ENCODE measurements around the gene GJD4.

DNA sequence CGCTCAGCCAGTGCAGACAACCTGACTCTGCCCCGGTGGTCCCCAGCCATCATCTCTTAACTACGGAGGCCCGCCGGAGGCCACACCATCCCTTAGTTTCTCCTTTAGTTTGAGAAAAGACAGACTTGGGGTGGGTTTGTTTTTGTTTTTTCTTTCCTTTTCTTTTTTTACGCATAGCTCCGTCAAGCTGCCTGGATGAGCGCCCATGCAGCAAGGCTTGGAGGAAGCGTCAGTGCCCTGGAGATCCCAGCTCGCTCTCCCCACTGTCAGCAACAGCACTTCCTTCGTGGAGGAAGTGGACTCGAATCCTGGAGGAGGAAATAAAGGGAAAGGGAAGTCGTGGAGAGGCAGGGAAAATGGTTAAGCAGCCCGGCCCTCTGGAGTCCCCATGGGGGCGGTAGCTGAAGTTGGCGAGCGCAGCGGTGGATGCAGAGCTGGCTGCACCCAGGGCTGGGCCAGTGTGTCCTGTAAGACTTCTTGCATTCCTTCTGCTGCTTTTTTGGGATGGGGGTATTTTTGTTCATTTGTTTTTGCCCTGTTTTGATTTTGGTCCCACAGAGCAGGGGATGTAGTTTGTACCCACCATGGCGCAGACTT is 35.9 kb upstream of the GJD4 start:
- TF ChIP-seq YY1 (IDR thresholded peaks at IDR 0.05; ENCODE audit: insufficient read depth, insufficient read length) (no peak), ZNF274 (IDR thresholded peaks at IDR 0.05; ENCODE audit: low read depth, low read length) (no peak)
